Caco-2 (cell line): ENCODE results near the gene PPP1R26. TPM values are rescaled to one million over a fixed set of nuclear protein-coding genes. Genes with fewer than 3 reads are reported as not detected.

Experiments used
- BruUV-seq: library from RNA; stranded (reverse); fragments of 400-500 nt; replicated peaks from 2 replicates; lab custom pipeline; 2021; lab: Mats Ljungman, UMichigan
- CTCF ChIA-PET: fragments of 300-600 bp; sonication (Branson Sonifier 250); formaldehyde crosslinking; loops from one replicate; lab custom pipeline; 2022; ENCODE audit warnings: antibody characterized with exemption; lab: Charles Lee
- POLR2A ChIA-PET: fragments of 300-600 bp; sonication (Branson Sonifier 250); formaldehyde crosslinking; loops from one replicate; lab custom pipeline; 2022; ENCODE audit warnings: antibody characterized with exemption; lab: Charles Lee
- DNase-seq, 2 experiments: peaks; one replicate each; pipeline versions ENCODE4 v3.0.0 to v3.0.0-alpha.2; 2020 to 2022
- H3K27me3 ChIP-seq: replicated peaks from 2 replicates; pipeline ENCODE4 v1.6.0; 2011; ENCODE audit warnings: low read length; ENCODE audit not compliant: control insufficient read depth, insufficient read depth
- H3K36me3 ChIP-seq: 2 replicates; pipeline ENCODE4 v1.5.1; 2011; ENCODE audit warnings: low read length; ENCODE audit not compliant: control insufficient read depth, insufficient read depth
- H3K4me1 ChIP-seq: fragments of 250-450 bp; sonication (Bioruptor Pico); 2 replicates; pipeline ENCODE4 v1.5.1; 2020; ENCODE audit warnings: mild to moderate bottlenecking
- H3K4me3 ChIP-seq: 2 replicates; pipeline ENCODE4 v1.5.1; 2011; ENCODE audit warnings: low read depth, mild to moderate bottlenecking, control low read depth, low read length
- H3K9me3 ChIP-seq: fragments of 250-450 bp; sonication (Bioruptor Pico); 2 replicates; pipeline ENCODE4 v1.5.1; 2020; ENCODE audit warnings: mild to moderate bottlenecking, moderate library complexity
- H3K27ac Mint-ChIP-seq: one replicate; pipeline ENCODE4 v1.8.0; 2022; ENCODE audit warnings: mixed read lengths; ENCODE audit not compliant: unreplicated experiment
- H3K27me3 Mint-ChIP-seq: one replicate; pipeline ENCODE4 v1.8.0; 2022; ENCODE audit warnings: mixed read lengths; ENCODE audit not compliant: insufficient read depth, unreplicated experiment
- H3K36me3 Mint-ChIP-seq: one replicate; pipeline ENCODE4 v1.8.0; 2022; ENCODE audit warnings: mild to moderate bottlenecking, mixed read lengths; ENCODE audit not compliant: insufficient read depth, unreplicated experiment
- H3K4me1 Mint-ChIP-seq: one replicate; pipeline ENCODE4 v1.8.0; 2022; ENCODE audit warnings: low read depth, mixed read lengths; ENCODE audit not compliant: unreplicated experiment
- H3K4me3 Mint-ChIP-seq: one replicate; pipeline ENCODE4 v1.8.0; 2022; ENCODE audit warnings: mild to moderate bottlenecking, moderate library complexity, mixed read lengths; ENCODE audit not compliant: unreplicated experiment
- H3K9me3 Mint-ChIP-seq: one replicate; pipeline ENCODE4 v1.8.0; 2022; ENCODE audit warnings: mixed read lengths; ENCODE audit not compliant: unreplicated experiment
- intact Hi-C: fragments of 100-400 bp; cut with micrococcal nuclease; formaldehyde crosslinking; loops from one replicate; pipeline ENCODE4 v1.10.0; 2022; ENCODE audit not compliant: unreplicated experiment
- total RNA-seq: library from RNA; stranded (reverse); gene quantifications from 2 replicates; pipeline ENCODE4 v1.2.3, GENCODE V29; 2022
- TF ChIP-seq, protein P1 (sequence below), 2 experiments: fragments of 200-600 bp in 1 of 2; IDR thresholded peaks; 1 replicate in 1 of 2; 2 replicates in 1 of 2; pipeline versions ENCODE4 v1.5.1 to v1.8.0; 2011 to 2022; ENCODE audit warnings: antibody characterized with exemption in 1 of 2, control low read depth in 1 of 2, inconsistent platforms in 1 of 2, low read depth in 1 of 2, low read length in 1 of 2, mild to moderate bottlenecking in 1 of 2, moderate library complexity in 1 of 2; ENCODE audit not compliant: insufficient read depth in 1 of 2, severe bottlenecking in 1 of 2, unreplicated experiment in 1 of 2

PPP1R26 gene
- total RNA-seq, 1 experiment from 2014 or later: 24.3 TPM

DNA sequence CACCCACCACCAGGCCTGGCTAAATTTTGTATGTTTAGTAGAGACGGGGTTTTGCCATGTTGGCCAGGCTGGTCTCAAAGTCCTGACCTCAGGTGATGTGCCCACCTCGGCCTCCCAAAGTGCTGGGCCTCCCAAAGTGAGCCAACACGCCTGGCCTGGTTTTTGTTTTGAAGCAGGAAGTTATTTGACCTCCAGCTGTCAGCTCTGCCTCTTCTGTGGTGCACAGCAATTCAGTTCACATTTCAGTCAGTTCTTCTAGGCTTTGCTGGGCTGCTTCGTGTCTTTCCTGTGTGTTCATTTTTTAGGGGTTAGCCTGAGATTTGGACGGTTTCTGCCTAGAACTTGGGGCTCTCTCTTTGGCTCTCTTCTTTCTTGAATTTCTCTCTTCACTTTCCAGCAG lies 50.6 kb downstream of the PPP1R26 start:
- Histone ChIP-seq H3K36me3 (no peaks in the 10 kb centered on the region), H3K4me1 (no peaks in the 10 kb centered on the region), H3K4me3 (no peak overlapping the region), H3K27me3 (no peaks in the 10 kb centered on the region), H3K9me3 (no peaks in the 10 kb centered on the region)
- Mint-ChIP-seq H3K9me3 (no peaks in the 10 kb centered on the region), H3K4me3 (no peak overlapping the region), H3K36me3 (no peaks in the 10 kb centered on the region), H3K27me3 (peaks cover 8% of the 10 kb centered on the region), H3K4me1 (peaks cover 7% of the 10 kb centered on the region), H3K27ac (no peak overlapping the region)
- CTCF ChIA-PET: no interaction called here
- intact Hi-C loops: no loop called here
- DNase-seq: no peak
- TF ChIP-seq, protein P1, sequence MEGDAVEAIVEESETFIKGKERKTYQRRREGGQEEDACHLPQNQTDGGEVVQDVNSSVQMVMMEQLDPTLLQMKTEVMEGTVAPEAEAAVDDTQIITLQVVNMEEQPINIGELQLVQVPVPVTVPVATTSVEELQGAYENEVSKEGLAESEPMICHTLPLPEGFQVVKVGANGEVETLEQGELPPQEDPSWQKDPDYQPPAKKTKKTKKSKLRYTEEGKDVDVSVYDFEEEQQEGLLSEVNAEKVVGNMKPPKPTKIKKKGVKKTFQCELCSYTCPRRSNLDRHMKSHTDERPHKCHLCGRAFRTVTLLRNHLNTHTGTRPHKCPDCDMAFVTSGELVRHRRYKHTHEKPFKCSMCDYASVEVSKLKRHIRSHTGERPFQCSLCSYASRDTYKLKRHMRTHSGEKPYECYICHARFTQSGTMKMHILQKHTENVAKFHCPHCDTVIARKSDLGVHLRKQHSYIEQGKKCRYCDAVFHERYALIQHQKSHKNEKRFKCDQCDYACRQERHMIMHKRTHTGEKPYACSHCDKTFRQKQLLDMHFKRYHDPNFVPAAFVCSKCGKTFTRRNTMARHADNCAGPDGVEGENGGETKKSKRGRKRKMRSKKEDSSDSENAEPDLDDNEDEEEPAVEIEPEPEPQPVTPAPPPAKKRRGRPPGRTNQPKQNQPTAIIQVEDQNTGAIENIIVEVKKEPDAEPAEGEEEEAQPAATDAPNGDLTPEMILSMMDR (IDR thresholded peaks at IDR 0.05; ENCODE audit: insufficient read depth in 1 of 2, low read depth in 1 of 2, low read length in 1 of 2, severe bottlenecking in 1 of 2, unreplicated experiment in 1 of 2): no peak
- no TSS peak for BruUV-seq
- POLR2A ChIA-PET: no interaction called here

DNA sequence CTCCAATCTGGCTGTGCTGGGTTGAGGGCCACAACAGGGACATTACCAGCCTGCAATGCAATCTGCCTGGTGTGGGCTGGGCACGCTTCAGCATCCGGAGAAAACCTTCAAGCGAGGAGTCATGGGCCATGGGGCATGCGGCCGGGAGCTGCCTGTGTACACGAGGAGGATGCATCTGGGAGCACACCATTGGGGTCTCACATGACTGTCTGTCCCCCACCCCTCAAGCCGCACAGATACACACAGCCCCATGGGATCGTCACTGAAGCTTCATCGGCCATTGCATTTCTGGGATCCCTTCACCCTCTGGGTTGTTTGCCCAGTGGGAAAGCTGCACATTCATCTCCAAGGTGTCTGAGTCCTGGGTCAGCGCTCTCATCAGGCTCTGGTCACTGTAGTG lies 51.5 kb downstream of the PPP1R26 start:
- CTCF ChIA-PET: no interaction called here

DNA sequence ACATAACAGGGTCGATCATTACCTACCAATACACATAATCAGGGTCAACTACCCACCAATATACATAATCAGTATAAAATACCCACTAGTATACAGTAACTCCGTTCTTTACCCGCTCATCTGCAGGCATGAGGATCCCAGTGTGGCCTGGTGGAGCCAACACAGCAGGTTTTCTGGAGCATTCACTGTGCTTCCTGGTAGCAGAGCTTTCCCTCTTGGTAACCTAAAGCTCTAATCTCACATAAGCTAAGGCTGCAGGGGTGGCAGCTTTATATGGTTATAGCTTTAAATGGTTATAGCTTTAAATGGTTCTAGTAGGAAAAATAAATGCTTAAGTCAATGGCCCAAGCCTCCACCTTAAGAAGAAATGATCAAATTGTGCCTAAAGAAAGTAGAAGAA lies 53.5 kb downstream of the PPP1R26 start:
- H3K9me3 ChIP-seq: no peaks in the 10 kb centered on the region
- no peak overlapping the region for H3K4me3 ChIP-seq
- POLR2A ChIA-PET: no interaction called here
- Mint-ChIP-seq H3K27me3 (peaks cover 20% of the 10 kb centered on the region), H3K4me1 (peaks cover 7% of the 10 kb centered on the region), H3K4me3 (no peak overlapping the region), H3K27ac (no peak overlapping the region), H3K36me3 (no peaks in the 10 kb centered on the region), H3K9me3 (no peaks in the 10 kb centered on the region)
- H3K27me3 ChIP-seq: no peaks in the 10 kb centered on the region
- intact Hi-C loops: no loop called here
- H3K4me1 ChIP-seq: no peaks in the 10 kb centered on the region
- H3K36me3 ChIP-seq: no peaks in the 10 kb centered on the region
- CTCF ChIA-PET: no interaction called here
- no TSS peak for BruUV-seq
- DNase-seq: no peak
- TF ChIP-seq, protein P1 (IDR thresholded peaks at IDR 0.05; ENCODE audit: insufficient read depth in 1 of 2, low read depth in 1 of 2, low read length in 1 of 2, severe bottlenecking in 1 of 2, unreplicated experiment in 1 of 2): no peak

More for the DNA sequence above, 51.5 kb downstream of the PPP1R26 start:
- TF ChIP-seq, protein P1 (IDR thresholded peaks at IDR 0.05; ENCODE audit: insufficient read depth in 1 of 2, low read depth in 1 of 2, low read length in 1 of 2, severe bottlenecking in 1 of 2, unreplicated experiment in 1 of 2): no peak
- no peaks in the 10 kb centered on the region for H3K9me3 ChIP-seq
- H3K27me3 ChIP-seq: no peaks in the 10 kb centered on the region
- no peaks in the 10 kb centered on the region for H3K36me3 ChIP-seq
- Mint-ChIP-seq H3K9me3 (no peaks in the 10 kb centered on the region), H3K36me3 (no peaks in the 10 kb centered on the region), H3K27me3 (peaks cover 9% of the 10 kb centered on the region), H3K4me1 (peaks cover 7% of the 10 kb centered on the region), H3K27ac (no peak overlapping the region), H3K4me3 (no peak overlapping the region)
- H3K4me1 ChIP-seq: no peaks in the 10 kb centered on the region
- no peak overlapping the region for H3K4me3 ChIP-seq
- no TSS peak for BruUV-seq
- POLR2A ChIA-PET: no interaction called here
- intact Hi-C loops: no loop called here
- DNase-seq: no peak
